Hippocampal formation (tissue), 2 donors: ENCODE data around the gene UBXN11.

ENCODE experiments used
- DNase-seq, 2 donors: peaks; one replicate each; lab custom pipeline; 2025; lab: John Stamatoyannopoulos, UW

UBXN11 gene

GRCh38 chr1:26306290-26307229, at the start of gene UBXN11:
TSS of gene UBXN11 (minus strand) at chr1:26306636. CDS start at chr1:26302883, 3,753 bp downstream.
- peak; percentile 79 to 81 for DNase-seq

DNA sequence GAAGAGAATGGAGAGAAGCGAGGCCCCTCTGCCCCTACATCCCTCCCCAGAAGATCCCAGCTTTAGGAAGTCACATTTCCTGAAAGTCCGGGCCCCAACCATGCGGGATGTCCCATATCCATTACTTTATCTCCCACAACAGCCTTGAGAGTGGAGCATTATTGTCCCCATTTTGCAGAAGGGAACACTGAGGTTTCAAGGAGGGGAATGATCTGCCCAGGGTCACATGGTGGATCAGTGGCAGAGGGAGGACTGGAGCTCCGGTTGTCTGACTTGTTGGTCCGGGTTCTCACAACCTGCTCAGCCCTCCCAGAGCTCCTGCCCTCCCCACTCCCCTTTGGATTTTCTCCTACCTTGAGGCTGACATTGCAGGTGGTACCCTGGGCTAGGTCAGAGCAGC, 49.7 kb upstream of the UBXN11 start:
- no peak for DNase-seq

DNA sequence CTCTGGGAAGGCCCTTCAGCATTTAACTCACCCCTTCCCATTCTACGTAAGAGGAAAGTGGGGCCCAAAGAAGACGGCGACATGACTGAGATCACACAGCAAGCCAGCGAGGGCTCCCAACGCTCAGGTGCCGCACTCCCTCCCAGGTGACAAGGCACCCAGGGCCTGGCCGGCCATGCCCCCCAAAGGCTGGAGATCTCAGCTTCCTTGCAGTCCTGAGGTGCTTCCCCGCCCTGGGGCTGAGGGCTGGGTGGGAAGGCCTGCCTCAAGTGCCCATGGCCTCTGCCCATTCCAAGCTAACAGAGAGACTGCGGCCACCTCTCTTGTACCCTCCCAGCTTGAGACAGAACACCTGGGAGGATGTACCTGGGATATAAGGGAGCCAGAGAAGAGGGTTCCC, 48.5 kb upstream of the UBXN11 start:
- no peak for DNase-seq

DNA sequence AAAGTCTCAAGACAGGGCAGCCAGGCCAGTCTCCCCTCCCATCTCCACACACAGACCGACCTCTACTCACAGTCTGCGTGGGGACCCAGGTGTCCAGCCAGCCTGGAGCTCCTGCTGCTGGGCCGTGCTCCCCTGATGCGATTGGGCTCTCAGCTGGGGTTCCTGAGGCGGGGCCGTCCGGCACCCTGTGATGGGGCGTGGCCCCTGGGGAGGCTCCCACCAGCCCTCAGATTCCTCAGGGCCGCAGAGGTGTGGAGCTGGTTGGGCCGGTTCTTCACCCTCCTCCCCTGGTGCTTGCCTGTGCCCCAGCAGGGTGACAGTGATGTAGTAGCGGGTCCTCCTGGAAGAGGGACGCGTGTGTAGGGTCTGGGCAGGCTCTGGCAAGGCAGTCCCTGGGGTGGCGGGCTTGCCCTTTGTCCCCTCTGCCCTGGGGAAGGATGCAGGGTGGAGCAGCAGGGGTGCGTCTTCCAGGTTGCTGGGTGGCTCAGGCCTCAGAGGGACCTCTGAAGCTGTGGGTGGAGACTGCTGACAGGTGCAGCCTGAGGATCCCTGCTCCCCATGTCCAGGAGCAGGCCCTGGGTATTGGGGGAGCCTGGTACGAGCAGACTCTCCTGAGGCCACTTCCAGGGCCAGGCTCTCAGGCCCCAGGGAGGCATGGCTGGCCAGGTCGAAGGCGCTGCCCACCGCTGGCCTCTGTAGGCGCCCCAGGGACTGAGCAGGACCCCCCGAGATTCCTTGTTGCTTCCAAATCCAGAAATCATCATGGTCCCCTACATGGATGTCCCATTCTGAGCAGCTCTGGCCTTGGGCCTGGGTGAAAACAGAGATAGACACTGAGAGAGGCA, 47.8 kb upstream of the UBXN11 start, which contains the start of gene CRYBG2:
TSS of gene CRYBG2 (minus strand) at position 155 of the 845 bp plus-strand sequence. CDS start 7,473 bp downstream, outside the sequence.
- no peak for DNase-seq

- DNase-seq, result no peak
Observed at GRCh38 chr1:26353210-26353859, 46.9 kb upstream of the UBXN11 start.

GRCh38 chr1:26352338-26352679, 45.9 kb upstream of the UBXN11 start:
- no peak for DNase-seq

- no peak for DNase-seq
Observed at GRCh38 chr1:26351590-26352337, 45.3 kb upstream of the UBXN11 start.

GRCh38 chr1:26350701-26351589, 44.5 kb upstream of the UBXN11 start:
- no peak for DNase-seq

- DNase-seq, result no peak
Observed at GRCh38 chr1:26350343-26350700, 43.9 kb upstream of the UBXN11 start.

GRCh38 chr1:26349877-26350244, 43.4 kb upstream of the UBXN11 start:
- no peak for DNase-seq

GRCh38 chr1:26349188-26349876, 42.9 kb upstream of the UBXN11 start:
- no peak for DNase-seq

DNA sequence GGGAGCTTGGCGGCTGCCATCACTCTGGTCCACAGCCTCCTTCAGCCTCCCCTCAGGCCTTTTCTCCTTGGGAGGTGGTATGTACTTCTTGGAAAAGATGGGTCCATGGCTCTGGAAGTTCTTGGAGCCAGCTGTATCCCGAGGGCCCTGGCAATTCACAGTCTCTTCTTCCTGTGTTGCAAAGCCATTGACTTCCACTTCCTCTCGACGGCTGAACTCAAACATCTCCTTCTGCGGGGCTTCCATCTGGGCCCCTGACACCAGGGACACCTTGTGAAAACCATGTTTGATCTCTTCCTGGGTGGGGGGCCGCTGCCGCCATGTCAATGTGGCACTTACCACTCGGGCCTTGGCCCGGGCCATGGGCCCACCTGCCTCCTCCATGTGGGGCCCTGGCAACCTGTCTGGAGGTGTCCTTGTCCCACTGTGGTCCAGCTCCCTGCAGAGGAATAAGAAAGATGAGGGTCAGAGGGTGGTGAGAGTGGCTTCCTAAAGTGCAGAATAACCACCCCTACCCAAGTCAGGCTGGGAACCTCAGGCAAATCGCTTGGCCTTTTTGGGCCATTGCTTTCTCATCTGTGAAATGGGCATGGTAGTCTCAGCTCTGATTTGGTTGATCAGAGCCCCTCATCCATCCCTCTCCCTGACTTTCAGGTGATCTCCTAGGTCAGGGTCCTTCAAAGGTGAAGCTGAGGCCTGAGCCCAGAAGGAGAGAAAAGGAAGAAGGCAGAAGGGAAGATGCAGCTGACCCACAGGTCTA, 40.0 kb upstream of the UBXN11 start:
- no peak for DNase-seq

DNA sequence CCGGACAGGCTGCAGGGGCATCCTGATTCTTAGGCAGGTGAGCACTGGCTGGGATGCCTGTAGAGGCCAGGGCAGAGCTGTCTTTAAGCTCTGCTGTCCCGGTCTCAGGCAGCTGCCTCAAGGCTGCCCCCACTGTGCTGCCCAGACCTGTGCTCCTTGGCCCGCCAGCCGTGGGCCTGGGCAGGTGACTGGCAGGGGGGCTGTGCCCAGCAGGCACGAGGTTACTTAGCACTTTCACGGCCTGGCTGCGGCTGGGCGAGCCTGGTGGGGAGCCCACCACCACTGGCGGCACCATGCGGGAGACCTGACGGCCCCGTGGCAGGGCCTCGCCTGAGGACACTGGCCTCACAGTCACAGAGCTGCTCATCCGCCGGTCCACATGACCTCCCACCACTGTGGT, 39.3 kb upstream of the UBXN11 start:
- DNase-seq, result no peak

DNA sequence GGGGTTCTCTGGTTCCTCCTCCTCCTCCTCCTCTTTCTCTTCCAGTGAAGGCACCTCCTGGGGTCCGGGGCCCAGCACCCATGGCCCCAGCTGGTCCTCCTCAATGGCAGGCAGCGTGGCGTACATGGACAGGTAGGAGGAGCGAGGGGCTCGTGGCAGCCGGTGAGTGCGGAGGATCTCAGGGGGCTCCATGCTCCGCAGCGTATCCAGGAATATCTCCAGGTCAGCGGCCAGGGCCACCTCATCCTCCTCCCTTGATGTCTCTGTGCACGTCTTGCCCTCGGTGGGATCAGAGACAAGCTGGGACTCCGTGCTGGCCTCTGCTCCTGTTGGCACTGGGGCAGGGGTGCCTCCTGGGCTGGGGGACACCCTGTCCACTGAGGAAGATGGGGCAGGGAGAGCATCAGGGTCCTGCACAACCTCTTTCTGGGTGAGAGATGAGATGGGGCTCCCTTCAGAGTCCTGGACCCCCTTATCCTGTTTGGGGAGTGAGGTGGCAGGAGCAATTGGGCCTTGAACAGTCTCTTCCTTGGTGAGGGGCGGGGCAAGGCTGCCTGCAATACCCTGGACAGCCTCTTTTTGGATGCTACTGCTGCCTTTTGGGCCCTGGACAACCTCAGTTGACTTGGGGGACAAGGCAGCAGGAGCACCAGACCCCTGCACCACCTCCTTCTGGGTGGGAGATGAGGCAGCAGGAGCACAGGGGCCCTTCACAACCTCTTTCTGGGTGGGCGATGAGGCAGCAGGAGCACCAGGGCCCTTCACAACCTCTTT, 37.9 kb upstream of the UBXN11 start:
- no peak for DNase-seq

- DNase-seq, result no peak
Observed at GRCh38 chr1:26340047-26340481, 33.6 kb upstream of the UBXN11 start.

GRCh38 chr1:26338670-26339069, 32.2 kb upstream of the UBXN11 start:
- no peak for DNase-seq

- no peak for DNase-seq
Observed at GRCh38 chr1:26337625-26338024, 31.2 kb upstream of the UBXN11 start.

DNA sequence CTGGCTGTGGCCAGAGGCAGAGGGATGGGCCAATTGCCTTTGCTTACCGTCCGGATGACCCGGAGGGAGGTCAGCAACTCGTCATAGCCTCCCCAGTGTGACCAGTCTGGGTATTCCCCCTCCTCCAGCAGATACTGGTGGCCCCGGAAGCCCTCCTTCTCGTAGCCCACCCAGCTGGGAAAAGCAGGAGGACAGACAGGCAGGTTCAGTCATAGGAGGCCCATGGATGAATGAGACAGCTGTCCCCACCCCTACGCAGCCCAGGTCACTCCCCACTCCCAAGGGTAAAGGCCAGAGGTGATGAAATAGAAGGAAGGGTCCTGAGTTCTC, 30.7 kb upstream of the UBXN11 start:
- no peak for DNase-seq
